Measurements from ENCODE around the gene RWDD2A.

RWDD2A gene

GRCh38 chr6:83167726-83168278, 25.4 kb upstream of the RWDD2A start:
- in situ Hi-C loops (cut with MboI; ENCODE audit: low pct_unique_long_range_greater_than_20kb, low sequenced_read_pairs, unreplicated experiment): no loop called here
- DNase-seq (ENCODE audit: low spot score): no peak
- no peak for TF ChIP-seq CTCF (IDR thresholded peaks at IDR 0.05; ENCODE audit: extremely low read depth, insufficient read depth, missing control alignments)

GRCh38 chr6:83168556-83168955, 24.6 kb upstream of the RWDD2A start:
- TF ChIP-seq CTCF (IDR thresholded peaks at IDR 0.05; ENCODE audit: extremely low read depth, insufficient read depth, missing control alignments): no peak
- no peak for DNase-seq (ENCODE audit: low spot score)
- in situ Hi-C loops (cut with MboI; ENCODE audit: low pct_unique_long_range_greater_than_20kb, low sequenced_read_pairs, unreplicated experiment): no loop called here

- no peak for DNase-seq (ENCODE audit: low spot score)
- TF ChIP-seq CTCF (IDR thresholded peaks at IDR 0.05; ENCODE audit: extremely low read depth, insufficient read depth, missing control alignments): no peak
- in situ Hi-C loops (cut with MboI; ENCODE audit: low pct_unique_long_range_greater_than_20kb, low sequenced_read_pairs, unreplicated experiment): no loop called here
These were observed 24.1 kb upstream of the RWDD2A start for GRCh38 chr6:83169106-83169505.

- TF ChIP-seq CTCF (IDR thresholded peaks at IDR 0.05; ENCODE audit: extremely low read depth, insufficient read depth, missing control alignments): no peak
- no peak for DNase-seq (ENCODE audit: low spot score)
- in situ Hi-C loops (cut with MboI; ENCODE audit: low pct_unique_long_range_greater_than_20kb, low sequenced_read_pairs, unreplicated experiment): no loop called here
These were observed 23.6 kb upstream of the RWDD2A start for GRCh38 chr6:83169511-83169910.

GRCh38 chr6:83176246-83176645, 16.9 kb upstream of the RWDD2A start:
- DNase-seq (ENCODE audit: low spot score): no peak
- TF ChIP-seq CTCF (IDR thresholded peaks at IDR 0.05; ENCODE audit: extremely low read depth, insufficient read depth, missing control alignments): no peak
- in situ Hi-C loops (cut with MboI; ENCODE audit: low pct_unique_long_range_greater_than_20kb, low sequenced_read_pairs, unreplicated experiment): no loop called here

- no peak for TF ChIP-seq CTCF (IDR thresholded peaks at IDR 0.05; ENCODE audit: extremely low read depth, insufficient read depth, missing control alignments)
- DNase-seq (ENCODE audit: low spot score): no peak
- in situ Hi-C loops (cut with MboI; ENCODE audit: low pct_unique_long_range_greater_than_20kb, low sequenced_read_pairs, unreplicated experiment): no loop called here
These were observed 12.7 kb upstream of the RWDD2A start for GRCh38 chr6:83180426-83180950.

Data from GM13977 (cell line).